ENCODE results near the gene LRRC41. TPM values are rescaled to one million over a fixed set of nuclear protein-coding genes. Genes with fewer than 3 reads are reported as not detected.
"Not testable (repeated sequence)": the region's sequence is repeated elsewhere in the genome, so short reads cannot be mapped to it uniquely, and the experiment has no call there.

LRRC41 gene
- total and polyA plus RNA-seq, 8 donors: 21.6 to 110 (median 42.7) TPM

DNA sequence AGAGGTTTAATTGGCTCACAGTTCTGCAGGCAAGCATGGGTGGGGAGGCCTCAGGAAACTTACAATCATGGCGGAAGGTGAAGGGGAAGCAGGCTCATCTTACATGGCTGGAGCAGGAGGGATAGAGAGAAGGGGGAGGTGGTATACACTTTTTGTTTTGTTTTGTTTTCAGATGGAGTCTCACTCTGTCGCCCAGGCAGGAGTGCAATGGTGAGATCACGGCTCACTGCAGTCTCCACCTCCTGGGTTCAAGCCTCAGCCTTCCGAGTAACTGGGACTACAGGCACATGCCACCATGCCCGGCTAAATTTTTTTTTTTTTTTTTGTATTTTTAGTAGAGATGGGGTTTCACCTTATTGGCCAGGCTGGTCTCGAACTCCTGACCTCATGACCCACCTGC, 18.8 kb upstream of the LRRC41 start:
- H3K9me3 ChIP-seq; H3K27me3 ChIP-seq; H3K4me3 ChIP-seq; H3K27ac ChIP-seq; DNase-seq; H3K4me1 ChIP-seq; intact Hi-C loops (cut with DNase I; ENCODE audit: low total_unique reads): not testable (repeated sequence)
- 91 to 99% (median 93%) methylated on average over 6 of the region's 6 CpGs for WGBS, 5 donors
- peaks cover 6 to 11% (median 10%) of the 10 kb centered on the region in 4 donors for H3K36me3 ChIP-seq

DNA sequence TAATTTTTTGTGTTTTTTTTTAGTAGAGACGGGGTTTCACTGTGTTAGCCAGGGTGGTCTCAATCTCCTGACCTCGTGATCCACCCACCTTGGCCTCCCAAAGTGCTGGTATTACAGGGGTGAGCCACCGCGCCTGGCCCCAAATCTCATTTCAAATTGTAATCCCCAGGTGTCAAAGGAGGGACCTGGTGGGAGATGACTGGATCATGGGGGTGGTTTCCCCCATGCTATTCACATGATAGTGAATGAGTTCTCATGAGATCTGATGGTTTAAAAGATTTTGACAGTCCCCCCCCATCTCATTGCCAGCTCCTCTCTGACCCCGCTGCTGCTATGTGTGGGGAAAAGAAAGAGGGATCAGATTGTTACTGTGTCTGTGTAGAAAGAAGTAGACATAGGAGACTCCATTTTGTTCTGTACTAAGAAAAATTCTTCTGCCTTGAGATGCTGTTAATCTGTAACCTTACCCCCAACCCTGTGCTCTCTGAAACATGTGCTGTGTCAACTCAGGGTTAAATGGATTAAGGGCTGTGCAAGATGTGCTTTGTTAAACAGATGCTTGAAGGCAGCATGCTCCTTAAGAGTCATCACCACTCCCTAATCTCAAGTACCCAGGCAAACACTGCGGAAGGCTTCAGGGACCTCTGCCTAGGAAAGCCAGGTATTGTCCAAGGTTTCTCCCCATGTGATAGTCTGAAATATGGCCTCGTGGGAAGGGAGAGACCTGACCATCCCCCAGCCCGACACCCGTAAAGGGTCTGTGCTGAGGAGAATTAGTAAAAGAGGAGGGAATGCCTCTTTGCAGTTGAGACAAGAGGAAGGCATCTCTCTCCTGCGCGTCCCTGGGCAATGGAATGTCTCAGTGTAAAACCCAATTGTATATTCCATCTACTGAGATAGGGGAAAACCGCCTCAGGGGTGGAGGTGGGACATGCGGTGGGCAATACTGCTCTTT, 16.8 kb upstream of the LRRC41 start:
- H3K27me3 ChIP-seq; H3K27ac ChIP-seq; intact Hi-C loops (cut with DNase I; ENCODE audit: low total_unique reads); DNase-seq; H3K4me1 ChIP-seq; H3K4me3 ChIP-seq; H3K9me3 ChIP-seq: not testable (repeated sequence)
- 74 to 82% (median 78%) methylated on average over 11 to 13 of the region's 13 CpGs for WGBS, 5 donors
- peaks cover 17 to 30% (median 30%) of the 10 kb centered on the region in 4 donors for H3K36me3 ChIP-seq

DNA sequence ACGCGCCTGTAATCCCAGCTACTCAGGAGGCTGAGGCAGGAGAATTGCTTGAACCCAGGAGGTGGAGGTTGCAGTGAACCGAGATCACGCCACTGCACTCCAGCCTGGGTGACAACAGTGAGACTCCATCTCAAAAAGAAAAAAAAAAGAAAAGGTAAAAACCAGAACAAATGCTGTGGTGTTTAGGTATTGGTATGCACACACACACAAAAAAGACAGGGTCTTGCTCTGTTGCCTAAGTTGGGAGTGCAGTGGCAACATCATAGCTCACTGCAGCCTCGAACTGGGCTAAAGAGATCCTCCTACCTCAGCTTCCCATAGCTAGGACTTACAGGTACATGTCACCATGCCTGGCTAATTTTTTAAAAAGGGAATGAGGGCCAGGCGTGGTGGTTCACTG, 15.9 kb upstream of the LRRC41 start:
- DNase-seq; H3K27me3 ChIP-seq; H3K9me3 ChIP-seq; H3K4me3 ChIP-seq; H3K27ac ChIP-seq; intact Hi-C loops (cut with DNase I; ENCODE audit: low total_unique reads); H3K4me1 ChIP-seq: not testable (repeated sequence)
- WGBS, 5 donors: 93 to 95% (median 94%) methylated on average over 6 of the region's 6 CpGs
- H3K36me3 ChIP-seq: peaks cover 23 to 39% (median 39%) of the 10 kb centered on the region in 4 donors

DNA sequence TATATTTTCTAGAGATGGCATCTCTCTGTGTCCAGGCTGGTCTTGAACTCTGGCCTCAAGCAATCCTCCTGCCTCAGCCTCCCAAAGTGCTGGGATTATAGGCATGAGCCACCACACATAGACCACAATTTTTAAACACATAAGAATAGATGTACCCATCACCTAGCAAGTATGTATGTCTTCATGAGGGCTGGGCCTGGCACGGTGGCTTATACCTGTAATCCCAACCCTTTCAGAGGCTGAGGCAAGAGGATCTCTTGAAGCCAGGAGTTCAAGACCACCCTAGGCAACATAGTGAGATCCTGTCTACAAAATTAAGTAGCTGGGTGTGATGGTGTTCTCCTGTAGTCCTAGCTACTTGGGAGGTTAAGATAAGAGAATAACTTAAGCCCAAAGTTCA, 13.9 kb upstream of the LRRC41 start:
- intact Hi-C loops (cut with DNase I; ENCODE audit: low total_unique reads): no loop called here
- Histone ChIP-seq H3K4me1 (no peaks in the 10 kb centered on the region), H3K27ac (no peak overlapping the region), H3K27me3 (no peaks in the 10 kb centered on the region), H3K36me3 (peaks cover 43 to 59% (median 59%) of the 10 kb centered on the region in 4 donors), H3K9me3 (no peaks in the 10 kb centered on the region), H3K4me3 (no peak overlapping the region)
- WGBS, 5 donors: 86 to 100% (median 94%) methylated on average over 1 of the region's 1 CpG
- TF ChIP-seq EP300 (IDR thresholded peaks at IDR 0.05): no peak
- no peak for TF ChIP-seq POLR2AphosphoS5 (IDR thresholded peaks at IDR 0.05)
- TF ChIP-seq, protein P1, sequence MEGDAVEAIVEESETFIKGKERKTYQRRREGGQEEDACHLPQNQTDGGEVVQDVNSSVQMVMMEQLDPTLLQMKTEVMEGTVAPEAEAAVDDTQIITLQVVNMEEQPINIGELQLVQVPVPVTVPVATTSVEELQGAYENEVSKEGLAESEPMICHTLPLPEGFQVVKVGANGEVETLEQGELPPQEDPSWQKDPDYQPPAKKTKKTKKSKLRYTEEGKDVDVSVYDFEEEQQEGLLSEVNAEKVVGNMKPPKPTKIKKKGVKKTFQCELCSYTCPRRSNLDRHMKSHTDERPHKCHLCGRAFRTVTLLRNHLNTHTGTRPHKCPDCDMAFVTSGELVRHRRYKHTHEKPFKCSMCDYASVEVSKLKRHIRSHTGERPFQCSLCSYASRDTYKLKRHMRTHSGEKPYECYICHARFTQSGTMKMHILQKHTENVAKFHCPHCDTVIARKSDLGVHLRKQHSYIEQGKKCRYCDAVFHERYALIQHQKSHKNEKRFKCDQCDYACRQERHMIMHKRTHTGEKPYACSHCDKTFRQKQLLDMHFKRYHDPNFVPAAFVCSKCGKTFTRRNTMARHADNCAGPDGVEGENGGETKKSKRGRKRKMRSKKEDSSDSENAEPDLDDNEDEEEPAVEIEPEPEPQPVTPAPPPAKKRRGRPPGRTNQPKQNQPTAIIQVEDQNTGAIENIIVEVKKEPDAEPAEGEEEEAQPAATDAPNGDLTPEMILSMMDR (IDR thresholded peaks at IDR 0.05): no peak
- no peak for TF ChIP-seq POLR2A (IDR thresholded peaks at IDR 0.05)
- DNase-seq: no peak

DNA sequence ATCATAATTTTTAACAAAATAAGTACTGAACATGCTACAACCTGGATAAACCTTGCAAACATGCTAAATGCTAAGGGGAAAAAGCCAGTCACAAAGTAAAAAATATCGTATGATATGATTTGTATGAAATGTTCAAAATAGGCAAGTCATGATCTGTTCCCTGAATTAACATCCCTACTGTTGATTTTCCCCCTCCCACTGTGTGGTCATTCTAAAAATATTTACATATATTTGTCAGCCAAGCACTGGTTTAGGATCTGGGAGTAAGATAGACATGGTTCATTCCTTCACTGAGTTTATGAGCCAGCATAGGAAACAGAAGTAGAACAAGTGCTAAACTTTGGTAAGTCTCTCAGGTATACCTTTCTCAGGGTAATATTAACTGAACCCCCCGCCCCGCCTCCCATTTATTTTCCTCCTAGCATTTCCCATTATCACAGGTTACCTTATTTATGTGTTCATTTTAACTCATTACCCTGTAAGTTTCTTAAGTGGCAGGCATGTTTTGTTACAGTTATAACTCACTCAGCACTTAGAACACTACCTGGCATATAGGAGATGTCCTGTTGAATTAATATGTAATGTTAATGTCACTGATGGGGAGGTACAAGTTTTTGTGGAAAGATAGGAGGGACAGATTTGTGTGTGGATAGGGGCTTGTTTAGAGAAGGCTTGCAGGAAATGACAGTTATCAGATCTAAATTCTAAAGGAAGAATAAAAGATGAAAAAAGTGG, 12.4 kb upstream of the LRRC41 start:
- 85 to 93% (median 89%) methylated on average over 3 of the region's 3 CpGs for WGBS, 5 donors
- Histone ChIP-seq H3K4me3 (no peak overlapping the region), H3K9me3 (no peaks in the 10 kb centered on the region), H3K36me3 (peaks cover 58 to 74% (median 74%) of the 10 kb centered on the region in 4 donors), H3K4me1 (no peaks in the 10 kb centered on the region), H3K27ac (no peak overlapping the region), H3K27me3 (no peaks in the 10 kb centered on the region)
- DNase-seq: no peak
- intact Hi-C loops (cut with DNase I; ENCODE audit: low total_unique reads): no loop called here
- TF ChIP-seq, protein P1 (IDR thresholded peaks at IDR 0.05): no peak
- TF ChIP-seq POLR2A (IDR thresholded peaks at IDR 0.05) (no peak), POLR2AphosphoS5 (IDR thresholded peaks at IDR 0.05) (no peak), EP300 (IDR thresholded peaks at IDR 0.05) (no peak)
